GM12878 (cell line): ENCODE results near the gene SPTLC2. TPM values are rescaled to one million over a fixed set of nuclear protein-coding genes. Genes with fewer than 3 reads are reported as not detected.

Experiments
- ATAC-seq: fragments of 200-7000 bp; cut with Tn5 transposase; 3 replicates; pipeline ENCODE4 v1.9.1; 2020; ENCODE audit warnings: mild to moderate bottlenecking, moderate library complexity
- BruUV-seq: library from RNA; stranded (reverse); fragments of 400-500 nt; replicated peaks from 2 replicates; lab custom pipeline; 2021; lab: Mats Ljungman, UMichigan
- CTCF ChIA-PET: fragments of 300-600 bp; sonication (Branson Sonifier 250); formaldehyde crosslinking; extraction: SDS; loops from one replicate; lab custom pipeline; 2021; ENCODE audit warnings: inconsistent platforms; lab: Yijun Ruan, JAX
- POLR2A ChIA-PET: fragments of 350-600 bp; formaldehyde crosslinking; extraction: SDS; loops from one replicate; lab custom pipeline; 2021; ENCODE audit warnings: inconsistent platforms; lab: Charles Lee
- RAD21 ChIA-PET: fragments of 300-600 bp; sonication (Branson Sonifier 250); formaldehyde crosslinking; loops from one replicate; lab custom pipeline; 2023; ENCODE audit warnings: antibody characterized with exemption; ENCODE audit not compliant: unreplicated experiment; lab: Charles Lee
- SMC1A ChIA-PET: fragments of 300-600 bp; sonication (Branson Sonifier 250); formaldehyde crosslinking; loops from one replicate; lab custom pipeline; 2023; ENCODE audit not compliant: unreplicated experiment, uncharacterized antibody; lab: Charles Lee
- DNase-seq: peaks from one replicate; pipeline ENCODE4 v3.0.0-alpha.2; 2011; ENCODE audit warnings: low read depth, low spot score
- FAIRE-seq: peaks from 3 replicates; lab custom pipeline; 2011; peaks lifted over from hg19 to GRCh38; lab: Jason Lieb, UNC
- H2AFZ ChIP-seq: 2 replicates; pipeline ENCODE4 v1.6.0; 2011; ENCODE audit warnings: low read depth, low read length, control low read depth; ENCODE audit not compliant: control insufficient read depth
- H3K27ac ChIP-seq: 2 replicates; pipeline ENCODE4 v1.5.1; 2011; ENCODE audit warnings: control low read depth; ENCODE audit not compliant: control insufficient read depth, insufficient read depth
- H3K27me3 ChIP-seq, 2 experiments: replicated peaks in 1 of 2; 2 replicates each; pipeline versions ENCODE4 v1.6.0 to v1.6.1; 2011; ENCODE audit warnings: low read length in 1 of 2; ENCODE audit not compliant: control insufficient read depth in 2 of 2, insufficient read depth in 2 of 2
- H3K36me3 ChIP-seq, 2 experiments: 2 replicates each; pipeline ENCODE4 v1.5.1; 2011; ENCODE audit warnings: low read length in 1 of 2; ENCODE audit not compliant: control insufficient read depth in 2 of 2, insufficient read depth in 2 of 2
- H3K4me1 ChIP-seq: 2 replicates; pipeline ENCODE4 v1.6.1; 2011; ENCODE audit warnings: mild to moderate bottlenecking, low read length, moderate library complexity, mixed read lengths; ENCODE audit not compliant: control insufficient read depth, insufficient read depth
- H3K4me2 ChIP-seq: 2 replicates; pipeline ENCODE4 v1.6.0; 2011; ENCODE audit warnings: control low read depth; ENCODE audit not compliant: control insufficient read depth, insufficient read depth
- H3K4me3 ChIP-seq: fragments of 200-600 bp; sonication (generic); 2 replicates; pipeline ENCODE4 v1.5.1; 2016
- H3K79me2 ChIP-seq: 2 replicates; pipeline ENCODE4 v1.6.0; 2011; ENCODE audit warnings: low read length; ENCODE audit not compliant: control insufficient read depth, insufficient read depth
- H3K9ac ChIP-seq: 2 replicates; pipeline ENCODE4 v1.8.0; 2011; ENCODE audit warnings: low read length, control low read depth, mixed read lengths; ENCODE audit not compliant: control insufficient read depth, insufficient read depth
- H3K9me3 ChIP-seq: replicated peaks from 3 replicates; pipeline ENCODE4 v1.5.1; 2011; ENCODE audit warnings: mild to moderate bottlenecking, low read length; ENCODE audit not compliant: control insufficient read depth, insufficient read depth
- H4K20me1 ChIP-seq: 2 replicates; pipeline ENCODE4 v1.6.0; 2011; ENCODE audit not compliant: control insufficient read depth, insufficient read depth
- BCL11A ChIP-seq: IDR thresholded peaks from 2 replicates; pipeline ENCODE4 v1.6.1; 2011; ENCODE audit warnings: low read depth, low read length
- BCLAF1 ChIP-seq: fragments of 450-650 bp; IDR thresholded peaks from 2 replicates; pipeline ENCODE4 v1.6.1; 2017; ENCODE audit warnings: antibody characterized with exemption, mild to moderate bottlenecking, moderate library complexity
- CHD4 ChIP-seq: fragments of 200-600 bp; sonication (generic); IDR thresholded peaks from 2 replicates; pipeline ENCODE4 v1.6.1; 2016; ENCODE audit warnings: mild to moderate bottlenecking
- ESRRA ChIP-seq: IDR thresholded peaks from 2 replicates; pipeline ENCODE4 v1.6.1; 2012; ENCODE audit warnings: mild to moderate bottlenecking, low read length, improper control_type of control experiment
- FOXK2 ChIP-seq: fragments of 450-650 bp; IDR thresholded peaks from 2 replicates; pipeline ENCODE4 v1.6.1; 2017; ENCODE audit warnings: mild to moderate bottlenecking, moderate library complexity
- HDAC6 ChIP-seq: fragments of 200-600 bp; sonication (generic); IDR thresholded peaks from one replicate; pipeline ENCODE4 v1.8.0; 2017; ENCODE audit warnings: antibody characterized with exemption; ENCODE audit not compliant: unreplicated experiment
- HDGF ChIP-seq: fragments of 450-650 bp; IDR thresholded peaks from 2 replicates; pipeline ENCODE4 v1.6.1; 2016; ENCODE audit warnings: antibody characterized with exemption
- MAX ChIP-seq: IDR thresholded peaks from 2 replicates; pipeline ENCODE4 v1.6.1; 2012; ENCODE audit warnings: low read depth, low read length, improper control_type of control experiment
- SMARCA5 ChIP-seq: fragments of 450-650 bp; IDR thresholded peaks from 2 replicates; pipeline ENCODE4 v1.6.1; 2017; ENCODE audit warnings: mild to moderate bottlenecking
- SPI1 ChIP-seq: IDR thresholded peaks from 2 replicates; pipeline ENCODE4 v1.6.1; 2011; ENCODE audit warnings: low read depth, mild to moderate bottlenecking, low read length, moderate library complexity, borderline replicate concordance; ENCODE audit not compliant: insufficient read depth
- USF2 ChIP-seq: IDR thresholded peaks from 2 replicates; pipeline ENCODE4 v1.6.1; 2011; ENCODE audit warnings: low read depth, low read length, improper control_type of control experiment, borderline replicate concordance
- ZBED1 ChIP-seq: IDR thresholded peaks from 2 replicates; pipeline ENCODE4 v1.6.1; 2016; ENCODE audit warnings: borderline replicate concordance
- ZBTB4 ChIP-seq: fragments of 450-650 bp; formaldehyde crosslinking; IDR thresholded peaks from 2 replicates; pipeline ENCODE4 v1.4.0; 2022; ENCODE audit warnings: mild to moderate bottlenecking, moderate library complexity
- WGBS: methylation state at CpG from one replicate; pipeline ENCODE4 v1.1.6; 2016; ENCODE audit warnings: low lambda C conversion rate; ENCODE audit not compliant: insufficient replicate concordance, insufficient coverage; ENCODE audit errors: missing lambda C conversion rate; 5-methylcytosine and 5-hydroxymethylcytosine counted together
- in situ Hi-C: fragments of 300-500 bp; cut with MboI; formaldehyde crosslinking; loops from 9 replicates; pipeline ENCODE4 v1.14.3; 2018; ENCODE audit warnings: mixed read lengths
- intact Hi-C: fragments of 100-400 bp; cut with micrococcal nuclease; formaldehyde crosslinking; loops from one replicate; pipeline ENCODE4 v1.14.2; 2022; ENCODE audit not compliant: unreplicated experiment
- polyA plus RNA-seq, 11 experiments: library from polyadenylated mRNA; depleted of rRNA in 4 of 11; unstranded in 6 of 11; stranded (reverse) in 5 of 11; fragments of >200 nt; fragmentation: Nextera tagmentation in 4 of 11; fragmentation: Illumina TruSeq in 1 of 11; extraction: Ambion mirVana in 4 of 11; extraction: Trizol in 1 of 11; gene quantifications; 1 replicate in 1 of 11; 2 replicates in 10 of 11; pipeline versions ENCODE4 v1.2.1 to v1.2.3, GENCODE V29; 2011 to 2016; ENCODE audit warnings: inconsistent platforms in 2 of 11, missing spikeins in 2 of 11, low read depth in 1 of 11
- total RNA-seq, 4 experiments: library from RNA; depleted of rRNA in 3 of 4; stranded (reverse); fragments of >200 nt in 3 of 4; fragmentation: Illumina TruSeq in 1 of 4; extraction: Trizol in 1 of 4; gene quantifications; 2 replicates each; pipeline versions ENCODE4 v1.2.1 to v1.2.3, GENCODE V29; 2013 to 2021

SPTLC2 gene
- total and polyA plus RNA-seq, 10 of the 15 experiments (the other 5 are each of a cell fraction or from before 2014, with no cell fraction given), result 6.9 to 35.1 (median 19.7) TPM

- ChIA-PET RAD21 (no interaction called here), SMC1A (interaction anchor here (0.6 to 1.4 kb wide), 2 partner anchors 95 to 201 kb away, joined by 3 to 5 read pairs; no protein-coding TSS in a partner anchor), CTCF (no interaction called here), POLR2A (no interaction called here)
- intact Hi-C loops (no loop called here), in situ Hi-C loops (no loop called here)
- Histone ChIP-seq H3K4me2 (no peak overlapping the region), H3K27me3 (no peaks in the 10 kb centered on the region), H3K9ac (no peak overlapping the region), H3K27ac (no peak overlapping the region), H3K36me3 (no peaks in the 10 kb centered on the region), H2AFZ (no peak overlapping the region), H3K4me3 (no peak overlapping the region), H3K4me1 (no peaks in the 10 kb centered on the region; the same call in 1 of the 2 replicates), H3K79me2 (no peaks in the 10 kb centered on the region), H3K9me3 (no peaks in the 10 kb centered on the region; the same call in 2 of the 3 replicates), H4K20me1 (no peaks in the 10 kb centered on the region)
- no TSS peak for BruUV-seq
- ATAC-seq (no peak), FAIRE-seq (no peak), DNase-seq (no peak)
- TF ChIP-seq BCL11A (no peak), SPI1 (no peak), HDAC6 (no peak), BCLAF1 (no peak), MAX (no peak), CHD4 (no peak), SMARCA5 (no peak), ESRRA (no peak), ZBTB4 (CRISPR knock-in tag) (no peak), FOXK2 (no peak), HDGF (no peak), USF2 (no peak), ZBED1 (no peak)
- WGBS, result 0% methylated on average over 2 of the region's 2 CpGs
These were observed 32.2 kb upstream of the SPTLC2 start for GRCh38 chr14:77648520-77649200.
